HG02588 (cell line): ENCODE measurements around the gene GRID1.

ENCODE experiments used
- ATAC-seq: cut with Tn5 transposase; IDR thresholded peaks from one replicate; pipeline ENCODE4 v1.9.1; 2021; ENCODE audit warnings: mild to moderate bottlenecking, moderate library complexity; ENCODE audit not compliant: unreplicated experiment

GRID1 gene

DNA sequence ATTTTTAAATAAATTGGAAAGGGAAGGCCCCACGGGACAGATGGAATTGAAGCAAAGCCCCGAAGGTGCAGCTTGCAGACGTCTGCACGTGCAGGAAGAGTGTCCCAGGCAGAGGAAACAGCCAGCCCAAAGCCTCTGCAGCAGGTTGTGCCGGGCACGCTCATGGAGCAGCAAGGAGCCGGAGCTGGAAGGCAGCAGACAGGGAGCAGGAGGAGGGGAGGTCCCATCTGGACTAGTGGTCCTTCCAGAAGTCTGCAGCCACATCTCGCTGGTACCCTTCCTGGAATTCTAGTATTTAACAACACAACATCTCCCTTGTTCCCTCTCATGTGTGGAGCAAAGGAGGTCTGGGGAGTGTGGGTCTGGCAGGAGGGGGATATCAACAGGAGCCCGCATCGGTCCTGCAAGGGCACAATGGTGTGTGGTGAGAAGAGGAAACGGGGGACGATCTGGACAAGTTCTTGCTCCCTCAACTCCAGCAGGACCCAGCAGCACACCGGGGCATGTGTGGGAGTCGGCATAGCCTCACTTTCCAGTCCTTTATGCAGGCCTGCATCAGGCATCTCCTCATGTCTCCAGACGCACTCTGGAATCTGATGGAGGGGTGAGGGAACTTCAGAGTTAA is 169.3 kb downstream of the GRID1 start:
- ATAC-seq: no peak

DNA sequence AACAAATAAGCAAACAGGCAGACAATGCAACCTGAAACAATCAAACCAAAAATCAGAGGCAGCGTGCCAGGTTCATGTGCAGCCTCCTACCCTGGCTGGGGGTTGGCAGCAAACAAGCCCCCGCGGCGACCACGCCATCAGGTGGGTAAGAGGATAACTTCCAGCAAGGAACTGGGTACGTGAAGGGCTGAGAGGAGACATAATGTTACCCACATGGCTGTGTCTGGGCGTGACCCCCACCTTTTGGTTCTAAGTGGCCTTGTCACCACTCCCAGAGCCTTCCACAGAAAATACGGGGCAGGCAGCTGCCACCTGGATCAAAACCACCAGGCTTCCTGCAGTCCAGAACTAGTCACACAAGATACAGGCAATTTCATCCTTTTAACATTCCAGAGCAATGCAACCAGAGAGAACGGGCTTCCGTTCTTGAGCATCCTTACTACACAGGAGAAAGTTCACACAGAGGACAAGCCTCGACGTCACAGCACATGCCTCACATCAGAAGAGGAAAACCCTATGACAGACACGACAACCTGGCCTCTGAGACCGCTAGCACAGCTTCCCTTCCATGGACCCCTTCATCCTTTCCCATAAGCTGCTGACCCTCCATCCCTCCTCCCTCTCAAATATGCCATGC is 171.0 kb downstream of the GRID1 start:
- ATAC-seq: no peak

DNA sequence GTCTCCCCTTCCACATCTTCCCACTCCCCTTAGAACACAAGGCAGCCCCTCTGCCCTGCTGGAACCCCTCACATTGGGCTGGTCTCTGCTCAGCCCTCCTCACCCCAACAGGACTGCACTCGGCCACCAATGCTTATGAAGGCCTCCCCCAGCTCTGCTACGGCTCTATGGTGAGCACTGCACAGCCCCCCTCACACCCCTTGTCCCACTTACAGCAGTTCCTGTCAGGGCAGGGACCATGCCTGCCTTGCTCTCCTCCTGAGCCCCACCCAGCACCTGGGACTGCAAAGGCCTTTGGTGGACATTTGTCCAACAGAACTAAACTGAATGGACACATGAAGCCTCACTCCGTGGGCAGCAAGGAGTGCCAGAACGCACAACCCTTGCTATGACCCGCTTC is 171.9 kb downstream of the GRID1 start:
- ATAC-seq: no peak

DNA sequence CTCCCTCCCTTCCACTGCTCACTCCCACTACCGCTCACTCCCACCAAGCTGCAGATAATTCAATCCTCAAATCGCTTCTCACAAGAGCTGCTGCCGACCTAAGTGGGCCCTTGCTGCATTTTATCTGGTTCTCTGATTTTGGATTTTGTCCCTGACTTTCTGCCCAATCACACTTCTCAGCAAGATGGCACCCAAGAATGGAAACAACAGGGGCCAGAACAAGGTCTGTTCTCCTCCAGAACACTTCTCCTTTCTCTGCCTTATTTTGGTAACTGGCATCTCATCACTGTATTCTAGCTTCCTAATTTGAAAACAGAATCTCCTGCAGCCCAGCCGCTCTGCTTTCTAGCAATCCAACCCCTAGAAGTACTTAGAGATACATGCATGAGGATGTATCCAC is 172.8 kb downstream of the GRID1 start:
- ATAC-seq: no peak

DNA sequence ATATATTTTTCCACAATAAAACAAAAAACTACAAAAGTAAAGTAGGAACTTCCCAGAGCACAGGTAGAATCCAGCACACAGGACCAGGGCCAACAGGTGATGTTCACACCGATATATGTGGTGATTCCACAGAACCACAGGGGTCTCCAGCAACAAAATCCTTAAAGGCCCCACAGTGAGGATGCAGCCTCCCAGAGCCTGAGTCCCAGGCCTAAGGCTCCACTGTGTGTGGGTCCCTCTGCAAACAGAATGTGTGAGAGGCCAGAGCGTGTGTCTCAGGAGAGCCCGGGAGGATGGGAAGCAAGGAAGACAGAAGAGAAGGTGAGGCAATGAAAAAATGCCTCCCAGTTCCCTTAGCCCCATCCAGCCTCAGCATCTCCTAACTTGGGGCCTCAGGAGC is 173.9 kb downstream of the GRID1 start:
- no peak for ATAC-seq

DNA sequence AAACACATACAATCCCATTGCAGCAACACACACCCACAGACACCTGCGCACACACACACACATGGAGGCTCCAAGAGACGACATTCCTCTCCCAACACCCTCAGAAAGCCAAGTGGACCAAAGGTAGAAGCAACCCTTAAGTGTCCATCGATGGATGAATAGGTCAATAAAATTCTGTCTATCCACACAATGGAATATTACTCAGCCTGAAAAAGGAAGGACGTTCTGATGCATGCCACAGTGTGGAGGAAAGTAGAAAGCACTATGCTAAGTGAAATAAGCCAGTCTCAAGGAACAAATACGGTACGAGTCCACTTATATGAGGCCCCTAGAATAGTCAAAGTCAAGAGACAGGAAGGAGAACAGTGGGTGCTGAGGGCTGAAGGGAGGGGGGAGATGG is 174.4 kb downstream of the GRID1 start:
- no peak for ATAC-seq

DNA sequence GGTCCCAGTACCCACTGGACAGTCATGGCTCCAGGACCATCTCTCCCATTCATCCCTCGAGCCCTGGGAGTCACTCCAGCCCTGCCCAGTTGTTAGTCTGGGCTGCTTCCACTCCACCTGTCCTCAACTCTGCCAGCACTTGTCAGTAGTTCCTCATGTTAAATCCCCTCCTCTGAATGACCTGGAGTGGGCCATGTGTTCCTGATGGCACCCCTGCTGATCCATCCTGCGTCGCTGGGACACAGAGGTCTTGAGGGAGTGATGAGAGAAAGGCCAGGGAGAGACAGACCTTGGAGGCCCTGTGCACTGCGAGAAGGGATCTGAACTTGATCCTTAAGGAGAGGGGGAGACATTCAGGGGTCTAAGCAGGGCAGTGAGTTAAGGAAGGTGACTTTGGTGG is 174.9 kb downstream of the GRID1 start:
- ATAC-seq: no peak

DNA sequence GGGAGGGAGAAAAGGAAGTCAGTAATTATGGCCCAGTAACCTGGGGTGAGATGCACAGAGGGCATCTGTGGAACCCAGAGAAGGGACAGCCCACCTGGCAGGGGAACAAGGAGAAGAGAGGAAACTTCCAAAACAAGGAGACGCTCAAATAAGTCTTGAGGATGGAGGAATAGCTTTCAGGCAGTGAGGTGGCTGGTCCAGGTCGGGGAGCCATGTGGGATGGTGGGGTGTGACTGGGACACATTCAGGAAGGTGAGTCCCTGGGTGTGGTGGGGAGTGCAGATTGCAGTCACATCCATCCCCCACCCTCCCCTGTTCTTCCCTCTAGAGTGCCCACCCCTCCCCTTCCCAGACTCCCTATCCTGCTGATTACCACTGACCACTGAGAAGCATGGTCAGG is 175.4 kb downstream of the GRID1 start:
- no peak for ATAC-seq

- no peak for ATAC-seq
Observed at GRCh38 chr10:86190291-86190690, 176.3 kb downstream of the GRID1 start.

DNA sequence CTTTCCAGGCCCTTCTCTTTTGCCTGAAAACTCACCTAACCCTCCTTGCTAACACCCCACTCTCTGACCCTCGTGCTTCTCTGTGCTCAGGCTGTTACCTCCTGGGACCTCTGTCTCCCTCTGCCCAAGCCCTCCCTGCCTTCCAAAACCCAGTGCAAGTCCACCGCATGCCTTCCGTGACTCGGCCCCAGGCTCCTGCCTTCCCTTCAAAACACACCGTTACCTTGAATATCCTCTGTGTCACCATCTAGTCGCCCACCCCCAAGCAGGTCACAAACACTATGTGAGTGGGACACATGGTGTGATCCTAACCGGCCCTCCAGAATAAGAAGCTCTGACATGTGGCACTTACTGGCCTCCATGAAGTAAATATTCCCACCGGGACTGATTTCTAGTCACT is 176.7 kb downstream of the GRID1 start:
- no peak for ATAC-seq

DNA sequence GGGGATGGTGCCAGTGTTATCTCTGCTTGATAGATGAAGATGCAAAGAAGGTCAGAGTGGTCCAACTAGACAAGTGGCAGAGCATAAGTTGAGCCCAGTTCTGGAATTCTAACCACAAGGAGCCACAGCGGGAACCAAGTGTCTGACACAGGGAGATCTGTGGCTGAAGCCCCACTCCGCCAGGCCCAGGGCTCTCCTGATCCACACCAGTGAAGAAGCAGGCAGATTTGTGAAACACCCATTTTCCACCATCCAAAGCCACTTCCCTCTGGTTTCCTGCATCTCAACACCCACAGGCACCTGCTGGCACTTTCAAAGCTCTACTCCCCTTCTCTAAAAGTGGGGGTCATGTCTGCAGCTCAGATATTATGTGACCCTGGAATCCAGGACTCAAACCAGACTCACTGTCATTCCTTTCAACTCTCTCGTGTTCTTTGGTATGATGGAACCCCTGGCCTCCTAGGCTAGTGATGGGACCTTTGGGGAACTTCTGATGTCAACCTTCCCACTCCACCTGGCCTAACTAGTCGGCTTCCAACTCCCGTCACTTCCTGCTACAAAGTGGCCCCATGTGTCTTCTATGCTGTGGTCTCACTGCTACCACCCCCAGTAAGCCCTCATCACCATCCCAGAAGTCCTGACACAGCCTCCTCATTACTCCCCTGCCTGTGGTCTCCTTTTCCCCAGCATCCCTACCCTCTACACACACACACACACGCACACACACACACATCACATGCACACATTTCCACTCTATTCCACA is 177.6 kb downstream of the GRID1 start:
- ATAC-seq: no peak

GRCh38 chr10:86188326-86188725 is 178.3 kb downstream of the GRID1 start:
- ATAC-seq: no peak

GRCh38 chr10:86187499-86188239 is 178.9 kb downstream of the GRID1 start:
- ATAC-seq: no peak

GRCh38 chr10:86186633-86187032 is 180.0 kb downstream of the GRID1 start:
- no peak for ATAC-seq

DNA sequence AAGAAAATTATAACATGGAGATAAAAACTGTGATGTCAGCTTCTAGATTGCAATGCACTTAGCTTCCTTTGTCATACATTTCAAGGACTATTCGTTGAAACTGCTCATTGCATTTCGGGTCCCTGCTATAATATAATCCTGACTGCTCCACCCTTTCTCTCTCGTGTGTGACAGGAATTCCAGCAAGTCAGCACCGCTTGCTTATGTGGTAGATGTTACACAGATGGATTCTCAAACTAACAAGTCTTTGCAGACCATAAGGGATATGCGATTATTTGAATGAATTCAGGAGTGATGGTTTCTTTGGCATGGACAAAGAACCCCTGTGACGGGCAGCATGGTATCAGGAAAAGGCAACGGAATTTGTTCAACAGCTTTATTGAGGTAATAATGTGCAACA is 184.0 kb downstream of the GRID1 start:
- ATAC-seq: no peak

GRCh38 chr10:86182150-86182549 is 184.4 kb downstream of the GRID1 start:
- no peak for ATAC-seq

GRCh38 chr10:86180861-86181260 is 185.7 kb downstream of the GRID1 start:
- no peak for ATAC-seq

- no peak for ATAC-seq
Observed at GRCh38 chr10:86179961-86180360, 186.6 kb downstream of the GRID1 start.

DNA sequence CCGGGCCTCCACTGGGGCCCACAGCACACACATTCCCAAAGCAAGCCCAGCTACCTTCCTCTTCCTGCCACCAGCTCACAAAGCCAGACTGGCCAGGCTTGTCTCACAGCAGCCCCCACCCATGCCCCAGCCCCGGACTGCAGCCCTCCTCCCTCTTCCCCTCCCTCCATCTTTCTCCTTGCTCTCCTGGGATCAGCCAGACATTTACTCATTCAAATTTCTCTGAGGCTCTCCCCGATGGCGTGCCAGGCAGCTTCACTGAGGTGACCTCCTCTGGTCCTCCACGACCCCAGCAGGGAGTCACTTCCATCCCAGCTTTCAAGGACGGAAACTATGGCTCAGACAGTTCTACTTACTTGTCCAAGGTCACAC is 187.5 kb downstream of the GRID1 start:
- ATAC-seq: no peak

DNA sequence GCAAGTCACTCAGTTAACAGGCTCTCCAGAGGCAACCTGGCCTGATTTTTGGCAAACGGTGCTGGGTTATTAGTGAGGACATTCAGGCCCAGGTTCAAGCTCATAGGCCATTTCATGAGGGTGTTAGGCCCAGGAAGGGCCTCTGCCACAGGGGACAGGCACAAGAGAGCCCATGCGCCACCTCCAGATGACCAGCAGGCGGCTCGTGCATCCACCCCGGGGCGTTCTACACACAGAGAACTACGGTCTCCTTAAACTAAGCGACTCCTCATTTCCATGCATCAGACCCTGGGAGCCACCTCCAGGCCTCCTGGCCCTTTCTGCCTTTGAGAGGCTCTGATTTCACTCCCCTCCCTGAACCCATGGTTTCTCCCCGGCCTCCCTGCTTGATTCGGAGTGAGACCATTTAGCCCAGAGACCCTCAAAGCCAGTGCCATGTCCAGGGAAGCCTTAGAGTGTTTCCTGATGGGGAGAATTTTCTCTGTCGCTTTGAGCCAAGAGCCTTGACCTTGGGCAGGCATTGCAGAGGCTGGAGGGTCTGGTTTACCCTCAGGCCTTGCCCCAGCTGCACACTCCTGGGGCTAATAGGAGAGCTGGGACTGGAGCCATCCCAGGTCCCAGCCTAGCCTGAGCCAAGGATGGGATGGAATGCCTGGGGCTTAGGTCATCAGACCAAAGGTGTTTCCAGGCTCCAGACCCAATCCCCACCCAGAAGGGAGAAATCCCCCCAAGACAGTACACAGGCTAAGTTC is 188.0 kb downstream of the GRID1 start:
- ATAC-seq: no peak
